ENCODE measurements around the gene MCF2L2. TPM values are rescaled to one million over a fixed set of nuclear protein-coding genes. Genes with fewer than 3 reads are reported as not detected.

MCF2L2 gene
- total and polyA plus RNA-seq, 2 donors (not counting 1 experiment from before 2014, with no cell fraction given): 0.03 to 1.6 TPM

GRCh38 chr3:183222631-183223235 lies 205.7 kb downstream of the MCF2L2 start:
- no peak for ATAC-seq (ENCODE audit: low read depth)
- ChIA-PET CTCF (no interaction called here), POLR2A (no interaction called here)

GRCh38 chr3:183220828-183221227 lies 207.6 kb downstream of the MCF2L2 start:
- Mint-ChIP-seq H3K27ac (no peak overlapping the region), H3K27me3 (peaks cover 40% of the 10 kb centered on the region), H3K4me3 (no peak overlapping the region), H3K9me3 (ENCODE audit: insufficient read depth) (no peaks in the 10 kb centered on the region), H3K4me1 (no peaks in the 10 kb centered on the region)
- Histone ChIP-seq H3K79me2 (ENCODE audit: control insufficient read depth, insufficient read depth, low read length) (no peaks in the 10 kb centered on the region), H3K9ac (ENCODE audit: low read length) (no peak overlapping the region), H4K20me1 (ENCODE audit: control insufficient read depth, insufficient read depth, low read length, poor library complexity, severe bottlenecking) (no peaks in the 10 kb centered on the region), H2AFZ (ENCODE audit: insufficient read depth, low read depth, low read length, poor library complexity, severe bottlenecking) (no peak overlapping the region), H3K27me3 (replicated peaks in 1 of 4; ENCODE audit: control extremely low read depth in 1 of 4, control insufficient read depth in 3 of 4, insufficient read depth in 4 of 4, low read length in 3 of 4) (peaks cover 0 to 11% (median 5%) of the 10 kb centered on the region in 4 experiments), H3K4me1 (ENCODE audit: control insufficient read depth in 2 of 2, insufficient read depth in 2 of 2, low read length in 2 of 2) (no peaks in the 10 kb centered on the region), H3K27ac (ENCODE audit: low read length in 2 of 2) (no peak overlapping the region), H3K36me3 (replicated peaks in 1 of 2; ENCODE audit: control extremely low read depth in 1 of 2, control insufficient read depth in 1 of 2, extremely low read depth in 1 of 2, insufficient read depth in 2 of 2, low read length in 1 of 2) (no peaks in the 10 kb centered on the region), H3K4me3 (ENCODE audit: control extremely low read depth in 1 of 5, extremely low read depth in 1 of 5, insufficient read depth in 1 of 5, low read depth in 2 of 5, low read length in 4 of 5) (no peak overlapping the region), H3K9me3 (ENCODE audit: control extremely low read depth in 1 of 3, control insufficient read depth in 2 of 3, insufficient read depth in 1 of 3, low read length in 2 of 3) (no peaks in the 10 kb centered on the region), H3K4me2 (replicated peaks; ENCODE audit: low read depth, low read length, poor library complexity, severe bottlenecking) (no peak overlapping the region)
- WGBS (ENCODE audit: insufficient coverage): 94% methylated on average over 4 of the region's 5 CpGs
- ChIA-PET POLR2A (no interaction called here), CTCF (no interaction called here)
- intact Hi-C loops (cut with micrococcal nuclease): no loop called here
- ATAC-seq (ENCODE audit: low read depth) (no peak), DNase-seq (no peak)
- TF ChIP-seq CTCF (IDR thresholded peaks at IDR 0.05): no peak
- TF ChIP-seq EZH2 (IDR thresholded peaks at IDR 0.05; ENCODE audit: borderline replicate concordance, insufficient read depth, low read depth, low read length, poor library complexity, severe bottlenecking): no peak

More at GRCh38 chr3:183222631-183223235, 205.7 kb downstream of the MCF2L2 start:
- Histone ChIP-seq H3K27ac (ENCODE audit: low read length in 2 of 2) (no peak overlapping the region), H3K4me3 (ENCODE audit: control extremely low read depth in 1 of 5, extremely low read depth in 1 of 5, insufficient read depth in 1 of 5, low read depth in 2 of 5, low read length in 4 of 5) (no peak overlapping the region), H3K4me2 (replicated peaks; ENCODE audit: low read depth, low read length, poor library complexity, severe bottlenecking) (no peak overlapping the region), H3K9me3 (ENCODE audit: control extremely low read depth in 1 of 3, control insufficient read depth in 2 of 3, insufficient read depth in 1 of 3, low read length in 2 of 3) (no peaks in the 10 kb centered on the region), H4K20me1 (ENCODE audit: control insufficient read depth, insufficient read depth, low read length, poor library complexity, severe bottlenecking) (no peaks in the 10 kb centered on the region), H2AFZ (ENCODE audit: insufficient read depth, low read depth, low read length, poor library complexity, severe bottlenecking) (no peak overlapping the region), H3K79me2 (ENCODE audit: control insufficient read depth, insufficient read depth, low read length) (no peaks in the 10 kb centered on the region), H3K27me3 (replicated peaks in 1 of 4; ENCODE audit: control extremely low read depth in 1 of 4, control insufficient read depth in 3 of 4, insufficient read depth in 4 of 4, low read length in 3 of 4) (peaks cover 0 to 11% (median 3%) of the 10 kb centered on the region in 4 experiments), H3K36me3 (replicated peaks in 1 of 2; ENCODE audit: control extremely low read depth in 1 of 2, control insufficient read depth in 1 of 2, extremely low read depth in 1 of 2, insufficient read depth in 2 of 2, low read length in 1 of 2) (no peaks in the 10 kb centered on the region), H3K4me1 (ENCODE audit: control insufficient read depth in 2 of 2, insufficient read depth in 2 of 2, low read length in 2 of 2) (no peaks in the 10 kb centered on the region), H3K9ac (ENCODE audit: low read length) (no peak overlapping the region)
- H3K9me3 Mint-ChIP-seq (ENCODE audit: insufficient read depth): no peaks in the 10 kb centered on the region
- WGBS (ENCODE audit: insufficient coverage): 100% methylated on average over 1 of the region's 3 CpGs
- H3K4me1 Mint-ChIP-seq: no peaks in the 10 kb centered on the region
- peaks cover 39% of the 10 kb centered on the region for H3K27me3 Mint-ChIP-seq
- TF ChIP-seq EZH2 (IDR thresholded peaks at IDR 0.05; ENCODE audit: borderline replicate concordance, insufficient read depth, low read depth, low read length, poor library complexity, severe bottlenecking) (no peak), CTCF (IDR thresholded peaks at IDR 0.05) (no peak)
- H3K4me3 Mint-ChIP-seq: no peak overlapping the region
- no peak for DNase-seq
- H3K27ac Mint-ChIP-seq: no peak overlapping the region
- intact Hi-C loops (cut with micrococcal nuclease): no loop called here

Measured in B cell (primary cell).